Measurements from ENCODE around the gene LINC00632.
"Not testable (repeated sequence)": the region's sequence is repeated elsewhere in the genome, so short reads cannot be mapped to it uniquely, and the experiment has no call there.

LINC00632 gene

GRCh38 chrX:140709421-140709846 lies at the start of gene LINC00632:
TSS of gene LINC00632 (plus strand) at chrX:140709759.
- no peak for DNase-seq (ENCODE audit: low read depth)

- DNase-seq (ENCODE audit: low read depth), result no peak
Observed at GRCh38 chrX:140661643-140662042, 47.9 kb upstream of the LINC00632 start.

- DNase-seq (ENCODE audit: low read depth), result peak; percentile 24
Observed at GRCh38 chrX:140664939-140665338, 44.6 kb upstream of the LINC00632 start.

GRCh38 chrX:140672840-140673731 lies 36.5 kb upstream of the LINC00632 start:
- DNase-seq (ENCODE audit: low read depth), result no peak

- DNase-seq (ENCODE audit: low read depth), result no peak
Observed at GRCh38 chrX:140687706-140688105, 21.9 kb upstream of the LINC00632 start.

GRCh38 chrX:140691596-140691995 lies 18.0 kb upstream of the LINC00632 start:
- DNase-seq (ENCODE audit: low read depth), result not testable (repeated sequence)

- DNase-seq (ENCODE audit: low read depth), result no peak
Observed at GRCh38 chrX:140697618-140698017, 11.9 kb upstream of the LINC00632 start.

GRCh38 chrX:140701480-140701879 lies 8.1 kb upstream of the LINC00632 start:
- DNase-seq (ENCODE audit: low read depth), result peak; percentile 6

GRCh38 chrX:140710710-140711109 lies 1.2 kb downstream of the LINC00632 start:
- no peak for DNase-seq (ENCODE audit: low read depth)

- no peak for DNase-seq (ENCODE audit: low read depth)
Observed at GRCh38 chrX:140711894-140712293, 2.3 kb downstream of the LINC00632 start.

GRCh38 chrX:140712413-140713173 lies 3.0 kb downstream of the LINC00632 start:
- DNase-seq (ENCODE audit: low read depth), result peak; percentile 45

GRCh38 chrX:140713174-140713539 lies 3.6 kb downstream of the LINC00632 start:
- DNase-seq (ENCODE audit: low read depth), result no peak

- DNase-seq (ENCODE audit: low read depth), result peak; percentile 4
Observed at GRCh38 chrX:140715787-140716186, 6.2 kb downstream of the LINC00632 start.

- DNase-seq (ENCODE audit: low read depth), result peak; percentile 41
Observed at GRCh38 chrX:140723121-140723715, 13.7 kb downstream of the LINC00632 start.

- peak; percentile 9 for DNase-seq (ENCODE audit: low read depth)
Observed at GRCh38 chrX:140724309-140724708, 14.8 kb downstream of the LINC00632 start.

GRCh38 chrX:140724736-140725135 lies 15.2 kb downstream of the LINC00632 start:
- peak; percentile 21 for DNase-seq (ENCODE audit: low read depth)

- no peak for DNase-seq (ENCODE audit: low read depth)
Observed at GRCh38 chrX:140725500-140725899, 15.9 kb downstream of the LINC00632 start.

- peak; percentile 46 for DNase-seq (ENCODE audit: low read depth)
Observed at GRCh38 chrX:140733766-140734342, 24.3 kb downstream of the LINC00632 start.

GRCh38 chrX:140744085-140744484 lies 34.5 kb downstream of the LINC00632 start:
- no peak for DNase-seq (ENCODE audit: low read depth)

- DNase-seq (ENCODE audit: low read depth), result no peak
Observed at GRCh38 chrX:140756941-140757340, 47.4 kb downstream of the LINC00632 start.

GRCh38 chrX:140762061-140762460 lies 52.5 kb downstream of the LINC00632 start:
- DNase-seq (ENCODE audit: low read depth), result peak; percentile 66

- peak; percentile 41 for DNase-seq (ENCODE audit: low read depth)
Observed at GRCh38 chrX:140764401-140764919, 54.9 kb downstream of the LINC00632 start.

Data from amniotic epithelial cell (primary cell).